H9 (cell line): ENCODE results near the gene GATC. TPM values are rescaled to one million over a fixed set of nuclear protein-coding genes. Genes with fewer than 3 reads are reported as not detected.
A peak's percentile ranks its signal among the peaks of the same experiment; 100 is the strongest.

Experiments used
- DNase-seq: peaks from one replicate; pipeline ENCODE4 v3.0.0-alpha.2; 2017
- H2AFZ ChIP-seq: one replicate; pipeline ENCODE4 v1.6.1; 2013; ENCODE audit warnings: mild to moderate bottlenecking, low read length, control low read depth, moderate library complexity
- H2AK5ac ChIP-seq: 2 replicates; pipeline ENCODE4 v1.6.1; 2013; ENCODE audit warnings: low read length, control low read depth, mixed read lengths; ENCODE audit not compliant: insufficient read length
- H2BK120ac ChIP-seq: one replicate; pipeline ENCODE4 v1.6.1; 2013; ENCODE audit warnings: low read depth, mild to moderate bottlenecking, low read length, control low read depth, inconsistent platforms; ENCODE audit not compliant: poor library complexity, severe bottlenecking
- H2BK12ac ChIP-seq: 2 replicates; pipeline ENCODE4 v1.6.1; 2013; ENCODE audit warnings: low read length, control low read depth, mixed read lengths, low read depth; ENCODE audit not compliant: insufficient read length
- H2BK15ac ChIP-seq: 2 replicates; pipeline ENCODE4 v1.6.1; 2013; ENCODE audit warnings: low read depth, low read length, control low read depth
- H2BK20ac ChIP-seq: one replicate; pipeline ENCODE4 v1.6.1; 2013; ENCODE audit warnings: low read depth, mild to moderate bottlenecking, low read length, control low read depth, inconsistent platforms; ENCODE audit not compliant: poor library complexity, severe bottlenecking
- H2BK5ac ChIP-seq: 2 replicates; pipeline ENCODE4 v1.6.1; 2013; ENCODE audit warnings: low read length, control low read depth, mixed read lengths; ENCODE audit not compliant: insufficient read length
- H3K14ac ChIP-seq: 2 replicates; pipeline ENCODE4 v1.6.1; 2013; ENCODE audit warnings: low read length, control low read depth; ENCODE audit not compliant: insufficient read depth
- H3K18ac ChIP-seq: 2 replicates; pipeline ENCODE4 v1.6.1; 2013; ENCODE audit warnings: low read depth, mild to moderate bottlenecking, mixed read lengths, low read length, control low read depth; ENCODE audit not compliant: insufficient read length
- H3K23ac ChIP-seq: 2 replicates; pipeline ENCODE4 v1.6.1; 2013; ENCODE audit warnings: low read length, control low read depth, mixed read lengths, low read depth; ENCODE audit not compliant: insufficient read length
- H3K23me2 ChIP-seq: 2 replicates; pipeline ENCODE4 v1.6.1; 2013; ENCODE audit warnings: low read depth, mild to moderate bottlenecking, mixed read lengths, low read length, control low read depth; ENCODE audit not compliant: insufficient read length, poor library complexity, severe bottlenecking
- H3K27ac ChIP-seq: 2 replicates; pipeline ENCODE4 v1.5.1; 2013; ENCODE audit warnings: low read length, control low read depth, mixed read lengths, low read depth; ENCODE audit not compliant: insufficient read length
- H3K27me3 ChIP-seq: 2 replicates; pipeline ENCODE4 v1.6.1; 2013; ENCODE audit warnings: low read length, control low read depth, inconsistent platforms; ENCODE audit not compliant: insufficient read depth
- H3K4ac ChIP-seq: 2 replicates; pipeline ENCODE4 v1.6.1; 2013; ENCODE audit warnings: low read depth, mild to moderate bottlenecking, control low read depth, inconsistent platforms, low read length, moderate library complexity
- H3K4me1 ChIP-seq: 2 replicates; pipeline ENCODE4 v1.6.1; 2013; ENCODE audit warnings: low read length, control low read depth, inconsistent platforms; ENCODE audit not compliant: insufficient read depth
- H3K4me2 ChIP-seq: 2 replicates; pipeline ENCODE4 v1.6.1; 2013; ENCODE audit warnings: low read length, control low read depth, mixed read lengths; ENCODE audit not compliant: insufficient read length, insufficient read depth
- H3K56ac ChIP-seq: 2 replicates; pipeline ENCODE4 v1.6.1; 2013; ENCODE audit warnings: low read depth, mild to moderate bottlenecking, mixed read lengths, low read length, control low read depth; ENCODE audit not compliant: insufficient read length
- H3K79me1 ChIP-seq: 2 replicates; pipeline ENCODE4 v1.6.1; 2013; ENCODE audit warnings: low read depth, mild to moderate bottlenecking, moderate library complexity, low read length, control low read depth, inconsistent platforms; ENCODE audit not compliant: insufficient read depth, poor library complexity, severe bottlenecking
- H3K79me2 ChIP-seq: 2 replicates; pipeline ENCODE4 v1.6.1; 2013; ENCODE audit warnings: low read length, control low read depth, inconsistent platforms; ENCODE audit not compliant: insufficient read depth
- H3K9ac ChIP-seq: 2 replicates; pipeline ENCODE4 v1.6.1; 2013; ENCODE audit warnings: low read length, control low read depth, mixed read lengths; ENCODE audit not compliant: insufficient read length; ENCODE audit errors: extremely low read depth
- H3K9me3 ChIP-seq: one replicate; pipeline ENCODE4 v1.6.1; 2013; ENCODE audit warnings: low read depth, low read length, inconsistent platforms; ENCODE audit not compliant: control insufficient read depth
- H3T11ph ChIP-seq: one replicate; pipeline ENCODE4 v1.6.1; 2013; ENCODE audit warnings: mild to moderate bottlenecking, low read length, control low read depth, inconsistent platforms
- H4K20me1 ChIP-seq: one replicate; pipeline ENCODE4 v1.6.1; 2013; ENCODE audit not compliant: control insufficient read depth, insufficient read length, insufficient read depth
- H4K5ac ChIP-seq: 2 replicates; pipeline ENCODE4 v1.6.1; 2013; ENCODE audit warnings: low read depth, mild to moderate bottlenecking, mixed read lengths, low read length, control low read depth; ENCODE audit not compliant: insufficient read length
- H4K8ac ChIP-seq: replicated peaks from 2 replicates; pipeline ENCODE4 v1.6.1; 2013; ENCODE audit warnings: low read length, control low read depth, mixed read lengths, low read depth; ENCODE audit not compliant: insufficient read length
- H4K91ac ChIP-seq: 2 replicates; pipeline ENCODE4 v1.6.1; 2013; ENCODE audit warnings: low read depth, mild to moderate bottlenecking, moderate library complexity, mixed read lengths, low read length, control low read depth; ENCODE audit not compliant: insufficient read length
- H3K27ac Mint-ChIP-seq, 3 experiments: 2 replicates in 2 of 3; 3 replicates in 1 of 3; pipeline ENCODE4 v1.8.0; 2020 to 2021; ENCODE audit warnings: mixed read lengths in 3 of 3, mild to moderate bottlenecking in 1 of 3, moderate library complexity in 1 of 3
- H3K27me3 Mint-ChIP-seq: 2 replicates; pipeline ENCODE4 v1.8.0; 2021; ENCODE audit warnings: low read depth, mild to moderate bottlenecking, moderate library complexity, mixed read lengths
- H3K36me3 Mint-ChIP-seq, 3 experiments: 2 replicates in 2 of 3; 3 replicates in 1 of 3; pipeline ENCODE4 v1.8.0; 2020 to 2021; ENCODE audit warnings: low read depth in 3 of 3, mixed read lengths in 3 of 3; ENCODE audit not compliant: insufficient read depth in 1 of 3
- H3K4me1 Mint-ChIP-seq, 2 experiments: 2 replicates each; pipeline ENCODE4 v1.8.0; 2020; ENCODE audit warnings: mixed read lengths in 2 of 2
- H3K4me3 Mint-ChIP-seq, 2 experiments: 2 replicates in 1 of 2; 3 replicates in 1 of 2; pipeline ENCODE4 v1.8.0; 2020 to 2021; ENCODE audit warnings: mild to moderate bottlenecking in 2 of 2, mixed read lengths in 2 of 2, moderate library complexity in 1 of 2
- H3K9me3 Mint-ChIP-seq, 2 experiments: 2 replicates in 1 of 2; 3 replicates in 1 of 2; pipeline ENCODE4 v1.8.0; 2020; ENCODE audit warnings: mild to moderate bottlenecking in 2 of 2, mixed read lengths in 2 of 2, moderate library complexity in 1 of 2
- CTCF ChIP-seq: fragments of 200-600 bp; sonication (generic); conservative IDR thresholded peaks from 3 replicates; pipeline ENCODE4 v1.8.0; 2021; ENCODE audit warnings: antibody characterized with exemption, mild to moderate bottlenecking
- WGBS: extraction: QIAGEN DNeasy Blood & Tissue Kit; methylation state at CpG from one replicate; pipeline ENCODE4 v1.1.7; 2013; ENCODE audit warnings: missing lambda C conversion rate, low lambda C conversion rate, mixed read lengths; ENCODE audit not compliant: insufficient read length; ENCODE audit errors: extremely low coverage; 5-methylcytosine and 5-hydroxymethylcytosine counted together
- total RNA-seq: library from RNA; stranded (reverse); gene quantifications from 2 replicates; pipeline ENCODE4 v1.2.1, GENCODE V29; 2021

GATC gene
- total RNA-seq, 1 experiment from 2014 or later: 25.9 TPM

- Histone ChIP-seq H3K23ac (no peak overlapping the region), H3K79me2 (peaks cover 10% of the 10 kb centered on the region; the same call in 1 of the 2 replicates), H3K9me3 (no peaks in the 10 kb centered on the region), H3K9ac (no peak overlapping the region), H2BK20ac (no peak overlapping the region), H3K27ac (no peak overlapping the region), H3T11ph (no peak overlapping the region), H3K4ac (no peak overlapping the region), H3K23me2 (peaks cover 14% of the 10 kb centered on the region), H2BK5ac (no peak overlapping the region), H3K14ac (no peak overlapping the region), H2BK15ac (no peak overlapping the region), H4K20me1 (no peaks in the 10 kb centered on the region), H3K56ac (no peak overlapping the region), H3K79me1 (peaks cover 3% of the 10 kb centered on the region), H4K5ac (no peak overlapping the region), H4K8ac (no peak overlapping the region), H2BK12ac (no peak overlapping the region), H3K27me3 (no peaks in the 10 kb centered on the region), H3K4me2 (no peak overlapping the region), H2BK120ac (no peak overlapping the region), H4K91ac (no peak overlapping the region), H2AK5ac (no peak overlapping the region), H2AFZ (no peak overlapping the region), H3K4me1 (no peaks in the 10 kb centered on the region; the same call in 1 of the 2 replicates), H3K18ac (no peak overlapping the region)
- Mint-ChIP-seq H3K4me3 (peak overlapping the region in 1 of 2 experiments; percentile 97; a peak in 2 of 5 replicates), H3K4me1 (peaks cover 28 to 35% of the 10 kb centered on the region in 2 experiments), H3K36me3 (peaks cover 23 to 63% (median 48%) of the 10 kb centered on the region in 3 experiments; a peak in 6 of 7 replicates), H3K27ac (peak overlapping the region in 1 of 3 experiments; percentile 96; a peak in 3 of 7 replicates), H3K9me3 (no peaks in the 10 kb centered on the region), H3K27me3 (no peaks in the 10 kb centered on the region)
- TF ChIP-seq CTCF: no peak
- DNase-seq: no peak
- no CpG with 5 or more reads among the region's 3 CpGs for WGBS
These were observed 52.7 kb downstream of the GATC start for GRCh38 chr12:120498870-120499515.
